GM18858 (cell line): Measurements from ENCODE around the gene TNFSF4.
"Not testable (repeated sequence)": the region's sequence is repeated elsewhere in the genome, so short reads cannot be mapped to it uniquely, and the experiment has no call there.

Source experiments
- ATAC-seq: cut with Tn5 transposase; IDR thresholded peaks from one replicate; pipeline ENCODE4 v1.9.1; 2021; ENCODE audit not compliant: unreplicated experiment

The TNFSF4 gene, protein sequence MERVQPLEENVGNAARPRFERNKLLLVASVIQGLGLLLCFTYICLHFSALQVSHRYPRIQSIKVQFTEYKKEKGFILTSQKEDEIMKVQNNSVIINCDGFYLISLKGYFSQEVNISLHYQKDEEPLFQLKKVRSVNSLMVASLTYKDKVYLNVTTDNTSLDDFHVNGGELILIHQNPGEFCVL

GRCh38 chr1:173206816-173207568 lies at the start of gene TNFSF4:
TNFSF4 (minus strand) TSS chr1:173207331; CDS start chr1:173207176, 155 bp downstream.
- no peak for ATAC-seq

DNA sequence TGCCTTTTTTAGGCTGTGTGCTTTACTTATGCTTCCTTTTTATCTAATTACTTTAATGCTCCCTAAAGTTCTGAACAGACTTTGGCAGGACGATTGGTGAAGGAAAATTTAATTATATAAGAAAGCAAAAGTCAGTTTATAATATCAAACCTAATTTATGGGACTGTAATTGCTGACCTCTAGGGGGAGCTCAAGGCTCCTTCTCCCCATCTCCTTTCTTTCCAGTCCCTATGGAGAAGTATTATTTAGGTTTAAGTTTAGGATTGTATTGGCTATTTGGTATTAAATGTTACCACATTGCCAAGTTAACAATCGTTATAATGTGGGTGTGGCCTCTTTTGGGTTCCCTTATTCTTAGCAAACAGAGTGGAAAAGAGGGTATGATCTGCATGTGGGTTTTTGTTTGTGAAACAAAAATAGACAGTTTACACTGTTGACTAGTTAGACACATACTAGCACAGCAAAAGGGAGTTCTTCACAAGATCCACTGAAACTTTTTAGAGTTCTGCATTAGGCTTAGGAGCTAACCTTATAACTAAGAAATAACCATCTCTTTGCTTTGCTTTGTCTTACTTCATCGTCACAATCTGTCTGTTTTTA lies 48.2 kb upstream of the TNFSF4 start:
- ATAC-seq = no peak

DNA sequence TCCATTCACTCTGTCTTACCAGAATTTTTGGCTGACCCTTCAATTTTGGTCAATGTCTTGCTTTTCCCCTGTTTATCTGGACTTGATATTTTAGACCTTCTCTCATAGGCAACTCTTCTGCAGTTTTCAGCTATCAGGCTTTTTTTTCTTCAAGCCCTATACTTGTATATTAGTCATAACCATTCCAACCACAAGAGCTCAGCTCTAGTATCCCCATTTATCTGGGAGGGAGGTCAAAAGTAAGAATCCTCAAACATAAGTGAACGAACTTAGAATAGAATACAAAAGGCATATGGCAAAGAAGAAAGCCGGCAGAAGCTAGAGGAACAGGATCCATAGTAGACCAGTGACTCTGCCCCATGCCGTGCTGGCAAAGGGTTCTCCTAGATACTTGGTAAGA lies 45.9 kb upstream of the TNFSF4 start:
- no peak for ATAC-seq

- no peak for ATAC-seq
Measured at GRCh38 chr1:173249349-173249748, 42.2 kb upstream of the TNFSF4 start.

DNA sequence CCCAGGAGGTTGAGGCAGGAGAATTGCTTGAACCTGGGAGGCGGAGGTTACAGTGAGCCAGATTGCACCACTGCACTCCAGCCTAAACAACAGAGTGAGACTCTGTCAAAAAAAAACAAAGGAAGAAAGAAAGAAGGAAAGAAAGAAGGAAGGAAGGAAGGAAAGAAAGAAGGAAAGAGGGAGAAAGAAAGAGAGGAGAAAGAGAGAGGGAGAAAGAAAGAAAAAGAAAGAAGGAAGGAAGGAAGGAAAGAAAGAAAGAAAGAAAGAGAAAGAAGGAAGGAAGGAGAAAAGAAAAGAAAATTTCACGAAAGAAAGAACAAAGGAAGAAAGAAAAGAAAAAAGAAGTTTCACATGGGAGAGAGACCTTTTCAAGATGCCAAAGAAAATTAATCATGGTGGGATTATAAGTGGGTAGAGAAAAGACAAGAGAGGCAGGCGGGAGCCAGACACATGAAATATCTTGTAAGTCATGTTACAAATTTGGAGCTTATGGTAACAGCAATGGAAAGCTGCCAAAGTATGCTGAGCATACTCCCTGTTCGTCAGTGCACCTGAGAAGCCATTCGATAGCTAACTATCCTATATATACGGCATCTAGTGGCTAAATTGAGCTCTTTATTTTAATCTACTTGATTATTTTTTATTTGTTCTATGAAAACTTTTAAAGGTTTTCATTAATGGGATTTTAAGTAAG lies 41.3 kb upstream of the TNFSF4 start:
- no peak for ATAC-seq

DNA sequence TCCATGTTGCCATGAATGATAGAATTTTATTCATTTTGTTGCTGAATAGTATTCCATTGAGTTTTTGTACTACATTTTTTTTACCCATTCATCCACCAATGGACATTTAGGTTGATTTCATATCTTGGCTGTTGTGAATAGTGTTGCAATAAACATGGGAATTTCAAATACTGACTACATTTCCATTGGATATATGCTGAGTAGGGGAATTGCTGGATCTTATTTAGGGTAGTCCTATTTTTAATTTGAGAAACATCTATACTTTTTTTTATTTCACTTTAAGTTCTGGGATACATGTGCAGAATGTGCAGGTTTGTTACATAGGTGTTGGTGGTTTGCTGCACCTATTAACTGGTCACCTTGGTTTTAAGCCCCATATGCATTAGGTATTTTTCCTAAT lies 38.8 kb upstream of the TNFSF4 start:
- no peak for ATAC-seq

DNA sequence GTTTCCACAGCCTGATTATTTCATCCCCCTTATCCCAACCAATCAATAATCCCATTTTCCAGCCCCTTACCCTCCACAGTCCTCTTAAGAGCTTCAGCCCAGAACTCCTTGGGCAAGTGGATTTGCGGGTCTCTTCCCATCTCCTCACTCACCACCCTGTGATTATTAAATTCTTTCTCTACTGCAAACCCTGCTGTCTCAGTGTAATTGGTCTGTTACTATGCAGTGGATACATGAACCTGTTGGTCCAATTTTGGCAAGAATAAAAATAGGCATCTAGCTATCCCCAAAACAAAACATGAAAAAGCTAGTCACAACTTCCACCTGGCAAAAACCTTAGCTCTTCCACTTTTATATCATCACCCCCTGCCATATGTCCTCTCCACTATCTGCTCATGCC lies 36.2 kb upstream of the TNFSF4 start:
- ATAC-seq = no peak

- peak; percentile 58 for ATAC-seq
Measured at GRCh38 chr1:173241528-173242347, 34.6 kb upstream of the TNFSF4 start.

DNA sequence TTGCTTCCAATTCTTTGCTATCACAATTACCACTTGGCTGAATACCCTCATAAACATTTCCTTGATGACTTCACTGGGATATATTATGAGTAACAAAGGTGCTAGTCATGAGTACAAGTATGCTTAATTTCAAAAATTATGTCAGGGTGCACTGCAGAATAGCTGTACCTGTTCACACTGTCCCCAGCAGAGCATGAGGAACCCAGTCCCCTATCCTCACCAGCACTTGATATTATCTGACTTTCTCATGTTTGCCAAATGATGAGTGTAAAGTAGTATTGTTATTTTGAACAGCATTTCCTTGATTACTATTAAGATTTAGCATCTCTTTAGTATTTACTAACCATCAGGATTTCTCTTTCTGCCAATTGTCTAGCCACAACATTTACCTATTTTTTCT lies 33.5 kb upstream of the TNFSF4 start:
- ATAC-seq = no peak

DNA sequence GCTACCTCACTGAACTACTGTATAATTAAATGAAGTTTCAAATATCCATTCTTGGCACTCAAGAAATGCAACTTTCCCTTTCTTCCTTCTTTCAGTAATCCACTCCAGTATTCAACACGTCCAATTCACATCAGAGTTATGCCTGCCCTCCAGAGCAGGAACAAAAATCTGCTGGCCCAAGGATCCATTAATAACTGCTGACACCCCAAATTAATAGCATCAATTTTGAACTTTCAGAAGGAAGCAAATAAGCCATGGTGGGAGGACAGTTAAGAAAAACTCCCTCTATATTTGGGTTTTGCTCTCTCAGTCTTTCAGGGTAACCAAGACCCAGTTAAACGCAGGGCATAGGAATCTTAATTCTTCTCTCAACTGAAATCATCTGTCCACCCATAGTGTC lies 31.9 kb upstream of the TNFSF4 start:
- ATAC-seq = no peak

- no peak for ATAC-seq
Measured at GRCh38 chr1:173234899-173235298, 27.8 kb upstream of the TNFSF4 start.

GRCh38 chr1:173234434-173234833 lies 27.3 kb upstream of the TNFSF4 start:
- not testable (repeated sequence) for ATAC-seq

GRCh38 chr1:173229031-173229430 lies 21.9 kb upstream of the TNFSF4 start:
- ATAC-seq = not testable (repeated sequence)

DNA sequence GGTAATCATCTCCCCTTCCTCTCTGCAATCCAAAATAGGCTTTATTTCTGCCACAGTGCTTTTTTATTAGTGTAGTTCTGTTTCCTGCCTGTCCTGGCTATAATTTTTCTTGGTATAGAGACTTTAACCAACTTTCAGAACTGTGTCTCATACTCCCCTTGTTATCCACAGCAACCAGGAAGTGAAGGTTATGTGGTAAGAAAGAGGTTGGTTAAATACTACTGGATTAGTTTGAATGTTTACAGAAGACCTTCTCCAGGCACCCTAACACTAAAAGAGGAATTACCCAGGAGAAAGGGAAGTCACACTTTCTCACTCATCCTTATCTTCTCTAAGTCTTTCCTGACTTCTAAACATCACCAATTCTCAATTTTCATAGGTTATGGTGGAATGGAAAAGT lies 17.8 kb upstream of the TNFSF4 start:
- no peak for ATAC-seq

- ATAC-seq = no peak
Measured at GRCh38 chr1:173224280-173224892, 17.3 kb upstream of the TNFSF4 start.

DNA sequence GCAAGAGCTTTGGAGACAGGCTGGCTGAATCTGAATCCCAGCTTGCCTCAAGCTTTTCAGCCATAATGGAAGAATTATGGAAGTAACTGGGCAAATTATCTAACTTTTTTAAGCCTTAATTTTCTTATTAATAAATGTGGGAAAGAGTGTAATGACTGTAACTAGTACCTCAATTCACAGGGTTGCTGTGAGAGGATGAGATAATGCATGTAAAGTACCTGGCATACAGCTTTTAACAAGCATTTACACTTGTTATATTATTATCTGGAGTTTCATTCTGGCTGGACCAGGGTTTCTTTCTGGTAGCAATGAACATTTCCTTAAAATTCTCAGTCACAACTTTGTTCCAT lies 15.9 kb upstream of the TNFSF4 start:
- no peak for ATAC-seq

- no peak for ATAC-seq
Measured at GRCh38 chr1:173222149-173223030, 15.3 kb upstream of the TNFSF4 start.

GRCh38 chr1:173220157-173220556 lies 13.0 kb upstream of the TNFSF4 start:
- ATAC-seq = no peak

DNA sequence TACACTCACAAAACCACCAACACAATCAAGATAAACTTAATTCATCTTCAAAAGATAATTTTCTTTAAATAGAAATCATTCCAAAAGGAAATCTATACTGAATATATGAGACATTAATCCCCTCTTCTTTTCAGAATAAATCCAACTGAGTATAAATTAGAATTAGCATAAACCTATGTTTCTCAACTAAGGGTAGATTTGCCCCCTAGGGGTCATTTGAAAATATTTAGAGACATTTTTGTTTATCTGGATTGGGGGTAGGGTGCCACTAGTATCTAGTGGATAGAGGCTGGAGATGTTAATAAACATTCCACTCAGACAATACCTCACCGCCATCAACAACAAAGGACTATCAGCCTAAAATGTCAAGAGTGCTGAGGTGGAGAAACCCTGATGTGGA lies 6.5 kb upstream of the TNFSF4 start:
- ATAC-seq = no peak
